Endothelial cell of umbilical vein (primary cell): ENCODE results near the gene ADCY9. TPM values are rescaled to one million over a fixed set of nuclear protein-coding genes. Genes with fewer than 3 reads are reported as not detected.

ENCODE experiments used
- Bru-seq: library from RNA; stranded (reverse); fragments of 400-500 nt; gene quantifications from one replicate; lab custom pipeline; 2021; lab: Mats Ljungman, UMichigan
- BruChase-seq, 2 experiments: library from RNA; stranded (reverse); fragments of 400-500 nt; gene quantifications; one replicate each; lab custom pipeline; 2021; lab: Mats Ljungman, UMichigan
- BruUV-seq: library from RNA; stranded (reverse); fragments of 400-500 nt; replicated peaks from 2 replicates; lab custom pipeline; 2021; lab: Mats Ljungman, UMichigan
- CTCF ChIA-PET: fragments of 300-600, 350-600 bp; sonication (Branson Sonifier 250); formaldehyde crosslinking; loops from one replicate; lab custom pipeline; 2021; ENCODE audit warnings: antibody characterized with exemption, inconsistent platforms; lab: Charles Lee
- POLR2A ChIA-PET: fragments of 300-600, 350-600 bp; sonication (Branson Sonifier 250); formaldehyde crosslinking; loops from one replicate; lab custom pipeline; 2021; ENCODE audit warnings: antibody characterized with exemption, inconsistent platforms; lab: Charles Lee
- DNase-seq: peaks from one replicate; pipeline ENCODE4 v3.0.0-alpha.2; 2011; ENCODE audit warnings: low read depth, low spot score
- FAIRE-seq: peaks from 2 replicates; lab custom pipeline; 2011; peaks lifted over from hg19 to GRCh38; lab: Jason Lieb, UNC
- H2AFZ ChIP-seq: 2 replicates; pipeline ENCODE4 v1.6.0; 2012; ENCODE audit warnings: low read depth, low read length, control low read depth, inconsistent platforms
- H3K27ac ChIP-seq: 2 replicates; pipeline ENCODE4 v1.5.1; 2011; ENCODE audit warnings: low read depth, mild to moderate bottlenecking, control low read depth, low read length, moderate library complexity; ENCODE audit not compliant: insufficient read depth
- H3K27me3 ChIP-seq, 2 experiments: 2 replicates each; pipeline versions ENCODE4 v1.6.0 to v1.6.1; 2011; ENCODE audit warnings: low read length in 2 of 2, mixed read lengths in 1 of 2; ENCODE audit not compliant: control insufficient read depth in 2 of 2, insufficient read depth in 2 of 2
- H3K36me3 ChIP-seq, 2 experiments: 2 replicates in 1 of 2; 3 replicates in 1 of 2; pipeline ENCODE4 v1.5.1; 2011; ENCODE audit warnings: low read length in 2 of 2, mild to moderate bottlenecking in 1 of 2, moderate library complexity in 1 of 2; ENCODE audit not compliant: control insufficient read depth in 2 of 2, insufficient read depth in 2 of 2; ENCODE audit errors: extremely low read depth in 1 of 2
- H3K4me1 ChIP-seq: 3 replicates; pipeline ENCODE4 v1.5.1; 2011; ENCODE audit warnings: mild to moderate bottlenecking, low read length; ENCODE audit not compliant: control insufficient read depth, insufficient read depth; ENCODE audit errors: extremely low read depth
- H3K4me2 ChIP-seq: 2 replicates; pipeline ENCODE4 v1.6.1; 2011; ENCODE audit warnings: low read length, control low read depth, mixed read lengths; ENCODE audit not compliant: insufficient read depth
- H3K4me3 ChIP-seq, 3 experiments: fragments of 200-600 bp in 1 of 3; sonication (generic), shearing (Covaris generic) in 1 of 3; replicated peaks in 1 of 3; 2 replicates each; pipeline ENCODE4 v1.5.1; 2011 to 2016; ENCODE audit warnings: control low read depth in 3 of 3, low read length in 3 of 3, mild to moderate bottlenecking in 2 of 3, inconsistent platforms in 1 of 3, low read depth in 1 of 3, moderate library complexity in 1 of 3; ENCODE audit not compliant: insufficient read depth in 1 of 3
- H3K79me2 ChIP-seq: 2 replicates; pipeline ENCODE4 v1.6.0; 2012; ENCODE audit warnings: low read length, inconsistent platforms; ENCODE audit not compliant: control insufficient read depth, insufficient read depth
- H3K9ac ChIP-seq: replicated peaks from 2 replicates; pipeline ENCODE3; 2011; ENCODE audit warnings: low read length, control low read depth; ENCODE audit not compliant: insufficient read depth; ENCODE audit errors: extremely low read depth
- H3K9me1 ChIP-seq: replicated peaks from 3 replicates; pipeline ENCODE4 v1.6.0; 2011; ENCODE audit warnings: mild to moderate bottlenecking, low read length; ENCODE audit not compliant: control insufficient read depth, insufficient read depth; ENCODE audit errors: extremely low read depth
- H3K9me3 ChIP-seq: replicated peaks from 2 replicates; pipeline ENCODE4 v1.5.1; 2012; ENCODE audit warnings: low read length, inconsistent platforms; ENCODE audit not compliant: control insufficient read depth, insufficient read depth
- H4K20me1 ChIP-seq: replicated peaks from 2 replicates; pipeline ENCODE3; 2011; ENCODE audit warnings: mild to moderate bottlenecking, low read length; ENCODE audit not compliant: control insufficient read depth, insufficient read depth; ENCODE audit errors: extremely low read depth
- CTCF ChIP-seq, 2 donors: IDR thresholded peaks; 1 replicate in 1 of 2; 2 replicates in 1 of 2; pipeline ENCODE4 v1.5.1; 2011; ENCODE audit warnings: low read length in 2 of 2, mild to moderate bottlenecking in 2 of 2, moderate library complexity in 2 of 2, control low read depth in 1 of 2, inconsistent platforms in 1 of 2, low read depth in 1 of 2; ENCODE audit not compliant: insufficient read depth in 1 of 2; ENCODE audit errors: extremely low read depth in 1 of 2
- EZH2 ChIP-seq: IDR thresholded peaks from 2 replicates; pipeline ENCODE4 v1.6.1; 2012; ENCODE audit warnings: borderline replicate concordance, low read depth, mild to moderate bottlenecking, moderate library complexity, low read length, inconsistent platforms; ENCODE audit not compliant: severe bottlenecking
- FOS ChIP-seq: IDR thresholded peaks from 2 replicates; pipeline ENCODE4 v1.6.1; 2011; ENCODE audit warnings: mild to moderate bottlenecking, low read length, moderate library complexity, borderline replicate concordance; ENCODE audit not compliant: insufficient read depth
- GATA2 ChIP-seq: IDR thresholded peaks from 2 replicates; pipeline ENCODE4 v1.7.0; 2011; ENCODE audit warnings: low read depth, mild to moderate bottlenecking, moderate library complexity, mixed read lengths, low read length; ENCODE audit not compliant: insufficient read length, insufficient read depth
- JUN ChIP-seq: IDR thresholded peaks from 2 replicates; pipeline ENCODE4 v1.6.1; 2011; ENCODE audit warnings: borderline replicate concordance, low read depth; ENCODE audit not compliant: insufficient read length, insufficient read depth
- MYC ChIP-seq: IDR thresholded peaks from one replicate; pipeline ENCODE4 v1.6.1; 2011; ENCODE audit warnings: mild to moderate bottlenecking, low read depth, low read length
- POLR2A ChIP-seq: IDR thresholded peaks from 2 replicates; pipeline ENCODE4 v1.6.1; 2012; ENCODE audit warnings: low read depth, mild to moderate bottlenecking, control low read depth, low read length
- POLR2AphosphoS5 ChIP-seq: IDR thresholded peaks from 2 replicates; pipeline ENCODE4 v1.6.1; 2012; ENCODE audit warnings: low read depth, mild to moderate bottlenecking, control low read depth, low read length, moderate library complexity; ENCODE audit not compliant: insufficient read depth
- dilution Hi-C: fragments of 300-500 bp; cut with MboI; formaldehyde crosslinking; loops from one replicate; pipeline ENCODE4 v1.15.0; 2019; ENCODE audit warnings: low sequenced_read_pairs; ENCODE audit not compliant: extremely low pct_ligation_motif_present
- intact Hi-C: fragments of 100-400 bp; cut with micrococcal nuclease; formaldehyde crosslinking; loops from one replicate; pipeline ENCODE4 v1.10.0; 2022
- long read RNA-seq: library from polyadenylated mRNA; stranded (forward); transcript quantifications from one replicate; pipeline ENCODE4 v2.0.0, GENCODE V29; 2021
- polyA minus RNA-seq, 3 experiments: library from RNA; depleted of rRNA, polyadenylated mRNA; stranded (reverse); fragments of >200 nt; gene quantifications; 1 replicate in 1 of 3; 2 replicates in 2 of 3; pipeline ENCODE4 v1.2.3, GENCODE V29; 2011
- polyA plus RNA-seq, 4 experiments: library from polyadenylated mRNA; depleted of rRNA in 3 of 4; stranded (reverse) in 3 of 4; unstranded in 1 of 4; fragments of >200 nt; gene quantifications; 2 replicates each; pipeline versions ENCODE4 v1.2.1 to v1.2.3, GENCODE V29; 2011 to 2012; ENCODE audit warnings: missing spikeins in 1 of 4
- total RNA-seq: library from RNA; stranded (reverse); gene quantifications from 2 replicates; pipeline ENCODE4 v1.2.3, GENCODE V29; 2021

Gene ADCY9
- total RNA-seq (13.1 and 14.0 TPM in 2 replicates), polyA plus RNA-seq (6.8 and 9.1 TPM in 2 replicates), polyA minus RNA-seq (15.1 and 16.0 TPM in 2 replicates), Bru-seq, nascent RNA (percentile 55 among the genes with signal in this experiment), BruChase-seq, experiment 1, labeled RNA remaining after a 6-hour chase (percentile 60 among the genes with signal in this experiment), BruChase-seq, experiment 2, labeled RNA remaining after a 2-hour chase (percentile 58 among the genes with signal in this experiment)
- polyA plus RNA-seq (2011; cell fraction: cytosol; rRNA removed), result 6.7 and 7.0 TPM in 2 replicates
- 11.7 and 12.2 TPM in 2 replicates for polyA plus RNA-seq (2011; cell fraction: nucleus; rRNA removed)
- 8.1 and 11.3 TPM in 2 replicates for polyA plus RNA-seq (2012)
- polyA minus RNA-seq (2011; cell fraction: cytosol; rRNA and poly(A)+ RNA removed), result 27.2 TPM
- polyA minus RNA-seq (2011; cell fraction: nucleus; rRNA and poly(A)+ RNA removed), result 10.3 and 10.8 TPM in 2 replicates
- long read RNA-seq, full-length matches to known transcripts, result 1 of 13 reads
- long read RNA-seq, partial matches to known transcripts, result 1 of 13 reads
- long read RNA-seq, other reads (novel, unspliced or antisense), result 11 of 13 reads

- H3K9ac ChIP-seq, result peak within 1 kb of the TSS; percentile 69
- H2AFZ ChIP-seq, result peak within 1 kb of the TSS; percentile 93
- DNase-seq, result peak; percentile 47
- intact Hi-C loops, result loop anchor here (5.0 kb wide), 1 partner anchor 66 kb away; no protein-coding TSS in a partner anchor
- H3K4me1 ChIP-seq, result peaks cover 17% of the 10 kb centered on the region
- no peaks in the 10 kb centered on the region for H4K20me1 ChIP-seq
- peak within 1 kb of the TSS; percentile 15 for H3K27ac ChIP-seq
- TF ChIP-seq POLR2AphosphoS5 (peak; percentile 29), GATA2 (no peak), MYC (no peak), FOS (no peak), CTCF (IDR thresholded peaks at IDR 0.05; ENCODE audit: extremely low read depth in 1 of 2, insufficient read depth in 1 of 2, low read depth in 1 of 2, low read length in 2 of 2) (no peak), JUN (no peak), POLR2A (peak; percentile 47), EZH2 (no peak)
- dilution Hi-C loops, result no loop called here
- H3K9me1 ChIP-seq, result no peaks in the 10 kb centered on the region
- FAIRE-seq, result peak; percentile 67
- BruUV-seq, result no TSS peak
- ChIA-PET POLR2A (no interaction called here), CTCF (interaction anchor here (1.0 to 5.7 kb wide), 3 partner anchors 134 to 178 kb away, joined by 3 to 33 read pairs (median 6); no protein-coding TSS in a partner anchor)
- peak within 1 kb of the TSS; percentile 79 for H3K4me2 ChIP-seq
- H3K27me3 ChIP-seq, result no peaks in the 10 kb centered on the region
- H3K36me3 ChIP-seq, result no peaks in the 10 kb centered on the region
- H3K4me3 ChIP-seq, result peak within 1 kb of the TSS; percentile 33 to 67 (median 42)
- no peaks in the 10 kb centered on the region for H3K79me2 ChIP-seq
- H3K9me3 ChIP-seq, result no peaks in the 10 kb centered on the region
These were observed at the start of gene ADCY9 for GRCh38 chr16:4116325-4117249. Gene ADCY9, minus strand, starts transcription at chr16:4116442. Its CDS starts 1,000 bp downstream, at chr16:4115442.
